Bronchial epithelial cell (primary cell): ENCODE data around the gene ZIC1. TPM values are rescaled to one million over a fixed set of nuclear protein-coding genes. Genes with fewer than 3 reads are reported as not detected.

Source experiments
- DNase-seq: peaks from one replicate; pipeline ENCODE4 v3.0.0-alpha.2; 2010; ENCODE audit warnings: low read depth
- FAIRE-seq: peaks from 2 replicates; lab custom pipeline; 2011; peaks lifted over from hg19 to GRCh38; lab: Jason Lieb, UNC
- H3K27me3 ChIP-seq: 2 replicates; pipeline ENCODE4 v1.5.1; 2011; ENCODE audit warnings: low read length; ENCODE audit not compliant: control insufficient read depth, insufficient read depth
- H3K36me3 ChIP-seq: 2 replicates; pipeline ENCODE4 v1.5.1; 2011; ENCODE audit warnings: low read length; ENCODE audit not compliant: control insufficient read depth, insufficient read depth
- H3K4me3 ChIP-seq: 2 replicates; pipeline ENCODE4 v1.5.1; 2011; ENCODE audit warnings: mild to moderate bottlenecking, low read depth, low read length, control low read depth
- total RNA-seq: library from RNA; depleted of rRNA; stranded (reverse); fragments of >200 nt; gene quantifications from 2 replicates; pipeline ENCODE4 v1.2.1, GENCODE V29; 2014
- TF ChIP-seq, protein P1 (sequence below): IDR thresholded peaks from 2 replicates; pipeline ENCODE4 v1.5.1; 2011; ENCODE audit warnings: mild to moderate bottlenecking, moderate library complexity, low read length, control low read depth, inconsistent platforms; ENCODE audit not compliant: insufficient read depth, severe bottlenecking

The ZIC1 gene
- total RNA-seq, 1 donor from 2014 or later = not detected

DNA sequence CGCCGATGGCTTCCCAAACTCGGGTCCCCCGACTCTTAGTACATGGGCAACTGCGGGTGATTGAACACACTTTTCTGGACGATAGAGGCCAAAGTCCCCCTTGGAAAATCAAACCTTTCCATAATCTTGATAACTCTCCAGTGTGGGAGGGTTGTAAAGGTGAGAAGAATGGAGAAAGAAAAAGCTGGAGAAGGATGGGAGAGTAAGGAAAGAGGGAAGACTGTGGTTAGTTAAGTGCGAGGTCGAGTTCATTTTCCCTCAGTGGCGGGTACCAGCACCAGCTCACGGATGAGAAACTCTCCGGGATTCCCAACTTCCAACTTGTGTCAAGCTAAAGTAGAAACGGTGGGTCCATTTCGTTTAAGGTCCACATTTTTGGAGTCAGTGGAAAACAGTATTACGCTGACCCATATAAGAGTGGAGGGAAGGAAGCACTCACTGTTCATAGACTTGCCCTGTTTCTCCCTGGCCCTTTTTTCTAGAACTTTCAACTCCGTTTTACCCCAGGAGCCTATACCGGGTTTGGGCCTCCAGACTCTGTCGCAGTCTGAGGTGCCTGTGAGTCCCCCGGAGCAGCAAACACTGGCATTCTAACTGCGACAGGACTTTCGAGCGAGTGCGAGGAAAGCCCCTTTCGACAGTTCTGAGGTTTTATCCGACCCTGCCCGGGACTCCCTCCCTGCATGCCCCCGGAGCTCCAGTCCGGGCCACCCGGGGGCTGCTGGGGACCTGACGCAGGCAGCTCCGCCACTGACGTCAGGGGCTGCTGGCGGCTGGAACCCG, 14.8 kb downstream of the ZIC1 start:
- H3K27me3 ChIP-seq = peaks cover 52% of the 10 kb centered on the region
- FAIRE-seq (no peak), DNase-seq (no peak)
- H3K36me3 ChIP-seq = no peaks in the 10 kb centered on the region
- TF ChIP-seq, protein P1, sequence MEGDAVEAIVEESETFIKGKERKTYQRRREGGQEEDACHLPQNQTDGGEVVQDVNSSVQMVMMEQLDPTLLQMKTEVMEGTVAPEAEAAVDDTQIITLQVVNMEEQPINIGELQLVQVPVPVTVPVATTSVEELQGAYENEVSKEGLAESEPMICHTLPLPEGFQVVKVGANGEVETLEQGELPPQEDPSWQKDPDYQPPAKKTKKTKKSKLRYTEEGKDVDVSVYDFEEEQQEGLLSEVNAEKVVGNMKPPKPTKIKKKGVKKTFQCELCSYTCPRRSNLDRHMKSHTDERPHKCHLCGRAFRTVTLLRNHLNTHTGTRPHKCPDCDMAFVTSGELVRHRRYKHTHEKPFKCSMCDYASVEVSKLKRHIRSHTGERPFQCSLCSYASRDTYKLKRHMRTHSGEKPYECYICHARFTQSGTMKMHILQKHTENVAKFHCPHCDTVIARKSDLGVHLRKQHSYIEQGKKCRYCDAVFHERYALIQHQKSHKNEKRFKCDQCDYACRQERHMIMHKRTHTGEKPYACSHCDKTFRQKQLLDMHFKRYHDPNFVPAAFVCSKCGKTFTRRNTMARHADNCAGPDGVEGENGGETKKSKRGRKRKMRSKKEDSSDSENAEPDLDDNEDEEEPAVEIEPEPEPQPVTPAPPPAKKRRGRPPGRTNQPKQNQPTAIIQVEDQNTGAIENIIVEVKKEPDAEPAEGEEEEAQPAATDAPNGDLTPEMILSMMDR = no peak
- H3K4me3 ChIP-seq = no peak overlapping the region

GRCh38 chr3:147424581-147425387, 15.6 kb downstream of the ZIC1 start:
- Histone ChIP-seq H3K27me3 (peaks cover 46% of the 10 kb centered on the region), H3K36me3 (no peaks in the 10 kb centered on the region), H3K4me3 (no peak overlapping the region)
- TF ChIP-seq, protein P1 = no peak
- FAIRE-seq (no peak), DNase-seq (no peak)

DNA sequence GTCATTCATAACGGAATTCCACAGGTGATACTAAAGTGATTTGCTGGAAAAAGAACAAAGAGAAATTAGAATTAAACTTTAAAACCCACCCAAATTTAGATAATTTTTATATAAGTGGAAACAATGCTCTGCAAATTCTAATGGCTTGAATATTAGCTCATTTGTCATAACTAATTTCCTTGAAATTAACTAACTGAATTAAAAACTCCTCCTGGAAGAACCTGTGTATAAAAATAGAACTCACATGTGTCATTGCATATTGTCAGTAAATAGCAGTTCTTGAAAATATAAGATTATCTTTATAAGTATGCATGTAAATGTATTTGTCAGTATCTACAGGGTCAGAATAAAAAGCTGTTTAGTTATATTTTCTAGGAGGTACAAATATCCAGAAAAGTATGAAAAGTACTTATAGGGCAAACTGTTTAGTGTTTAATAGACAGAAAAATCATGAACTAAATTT, 16.3 kb downstream of the ZIC1 start:
- FAIRE-seq = no peak
- no peak overlapping the region for H3K4me3 ChIP-seq
- TF ChIP-seq, protein P1 = no peak
- H3K27me3 ChIP-seq = peaks cover 39% of the 10 kb centered on the region
- no peaks in the 10 kb centered on the region for H3K36me3 ChIP-seq
- DNase-seq = no peak

- DNase-seq (no peak), FAIRE-seq (no peak)
- TF ChIP-seq, protein P1 = no peak
- no peak overlapping the region for H3K4me3 ChIP-seq
- H3K36me3 ChIP-seq = no peaks in the 10 kb centered on the region
- H3K27me3 ChIP-seq = peaks cover 27% of the 10 kb centered on the region
These were observed 17.8 kb downstream of the ZIC1 start for GRCh38 chr3:147426931-147427330.

DNA sequence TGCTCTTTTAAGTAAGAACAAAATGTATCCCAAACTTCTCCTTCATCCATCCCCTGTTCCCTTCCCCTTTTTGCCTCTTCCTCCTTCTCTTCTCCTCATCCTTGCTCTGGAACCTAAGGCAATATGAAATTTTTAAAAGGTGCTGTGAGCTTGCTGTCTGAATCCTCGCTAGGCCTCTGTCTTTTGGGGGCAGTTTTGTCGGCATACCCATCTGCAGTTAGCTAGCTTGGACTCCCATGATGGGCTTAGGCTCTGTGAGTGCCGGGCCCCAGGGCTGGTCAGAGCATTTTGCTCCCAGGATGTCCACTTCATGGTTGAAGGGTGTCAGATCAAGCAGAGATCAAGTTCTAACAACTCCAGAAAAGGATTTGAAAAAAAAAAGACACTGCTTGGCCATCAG, 18.6 kb downstream of the ZIC1 start:
- no peak for FAIRE-seq
- Histone ChIP-seq H3K27me3 (peaks cover 20% of the 10 kb centered on the region), H3K4me3 (no peak overlapping the region), H3K36me3 (no peaks in the 10 kb centered on the region)
- TF ChIP-seq, protein P1 = no peak
- DNase-seq = no peak
